GM19463 (cell line): ENCODE measurements around the gene CMTM2.
A peak's percentile ranks its signal among the peaks of the same experiment; 100 is the strongest.
"Not testable (repeated sequence)": the region's sequence is repeated elsewhere in the genome, so short reads cannot be mapped to it uniquely, and the experiment has no call there.

ENCODE experiments used
- ATAC-seq: cut with Tn5 transposase; IDR thresholded peaks from one replicate; pipeline ENCODE4 v1.9.1; 2021; ENCODE audit warnings: mild to moderate bottlenecking, moderate library complexity; ENCODE audit not compliant: unreplicated experiment

The CMTM2 gene

GRCh38 chr16:66552286-66553177 is 26.7 kb upstream of the CMTM2 start, which contains the start of gene CKLF:
Gene CKLF (plus strand): TSS chr16:66552576. CDS start chr16:66552716, 140 bp downstream.
- peak; percentile 61 for ATAC-seq

DNA sequence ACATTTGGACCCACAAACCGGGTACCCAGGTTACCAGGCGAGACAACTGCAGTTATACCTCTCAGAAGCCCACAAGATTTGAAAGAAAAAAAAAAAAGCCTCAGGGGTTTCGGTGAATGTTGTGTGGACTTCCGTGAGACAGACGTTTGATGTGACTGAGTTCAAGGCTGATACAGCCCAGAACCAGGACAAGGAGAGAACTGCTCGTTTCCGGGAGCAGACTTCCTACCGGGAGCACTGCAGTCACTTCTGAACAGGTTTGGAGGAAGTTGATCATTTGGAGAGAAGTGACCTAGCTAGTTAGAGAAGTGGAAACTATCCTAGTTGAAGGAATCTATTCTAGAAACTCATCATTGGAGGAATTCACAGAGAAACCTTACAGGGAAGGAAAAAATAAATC is 26.0 kb upstream of the CMTM2 start:
- ATAC-seq = no peak

DNA sequence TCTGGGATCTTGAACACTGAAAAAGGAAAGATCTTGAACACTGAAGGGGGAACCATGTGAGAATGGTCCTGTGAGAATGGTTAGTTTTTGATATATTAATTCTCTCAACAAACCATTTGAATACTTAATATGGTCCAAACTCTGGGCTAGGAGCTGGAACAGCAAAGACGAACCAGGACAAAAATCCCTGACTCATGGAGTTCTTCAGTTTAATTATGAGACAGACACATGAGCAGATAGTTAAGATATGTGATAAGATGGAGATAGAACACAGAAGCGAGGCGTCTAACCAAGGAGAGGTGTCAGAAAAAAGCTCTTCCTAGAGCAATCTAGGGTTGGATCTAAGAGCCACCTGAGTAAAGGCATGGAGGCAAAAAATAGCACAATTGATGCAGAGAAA is 25.2 kb upstream of the CMTM2 start:
- no peak for ATAC-seq

DNA sequence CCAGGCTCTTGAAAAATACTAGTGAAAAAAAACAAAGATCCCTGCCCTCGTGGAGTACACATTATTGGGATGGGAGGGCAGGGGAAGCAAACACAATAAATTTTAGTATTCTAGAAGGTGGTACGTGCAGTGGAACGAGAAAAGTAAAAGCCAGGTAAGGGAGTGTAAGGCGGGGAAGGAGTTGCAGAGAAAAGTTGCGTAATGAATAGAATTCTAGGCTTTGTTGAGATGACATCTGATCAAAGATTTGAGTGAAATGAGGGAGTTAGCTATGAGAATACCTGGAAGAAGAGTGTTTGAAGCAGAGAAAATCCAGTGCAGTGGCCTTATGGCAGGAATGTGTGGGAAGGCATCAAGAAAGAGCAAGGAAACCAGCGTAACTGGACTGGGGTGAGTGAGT is 24.8 kb upstream of the CMTM2 start:
- no peak for ATAC-seq

DNA sequence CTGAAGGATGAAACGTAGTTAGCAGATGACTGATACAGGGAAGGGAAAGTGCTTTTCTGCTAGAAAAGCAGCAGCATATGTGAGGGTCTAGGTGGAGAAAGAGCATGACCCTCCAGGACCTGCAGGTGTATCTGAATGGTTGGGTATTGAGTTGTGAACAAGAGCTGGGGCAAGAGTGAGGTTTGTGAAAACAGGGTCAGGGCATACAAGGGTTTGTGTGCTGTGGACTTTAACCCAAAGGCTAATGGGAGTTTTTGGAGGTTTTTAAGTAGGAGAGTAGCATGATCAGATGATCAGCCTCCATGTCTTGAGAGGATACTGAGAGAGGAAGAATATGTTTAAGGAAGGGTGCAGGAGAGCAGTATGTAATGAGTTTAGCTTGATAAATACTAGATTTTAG is 19.2 kb upstream of the CMTM2 start:
- no peak for ATAC-seq

GRCh38 chr16:66561381-66562080 is 17.7 kb upstream of the CMTM2 start:
- ATAC-seq = no peak

- ATAC-seq = no peak
Observed at GRCh38 chr16:66562409-66562808, 16.9 kb upstream of the CMTM2 start.

GRCh38 chr16:66562986-66563385 is 16.3 kb upstream of the CMTM2 start:
- no peak for ATAC-seq

DNA sequence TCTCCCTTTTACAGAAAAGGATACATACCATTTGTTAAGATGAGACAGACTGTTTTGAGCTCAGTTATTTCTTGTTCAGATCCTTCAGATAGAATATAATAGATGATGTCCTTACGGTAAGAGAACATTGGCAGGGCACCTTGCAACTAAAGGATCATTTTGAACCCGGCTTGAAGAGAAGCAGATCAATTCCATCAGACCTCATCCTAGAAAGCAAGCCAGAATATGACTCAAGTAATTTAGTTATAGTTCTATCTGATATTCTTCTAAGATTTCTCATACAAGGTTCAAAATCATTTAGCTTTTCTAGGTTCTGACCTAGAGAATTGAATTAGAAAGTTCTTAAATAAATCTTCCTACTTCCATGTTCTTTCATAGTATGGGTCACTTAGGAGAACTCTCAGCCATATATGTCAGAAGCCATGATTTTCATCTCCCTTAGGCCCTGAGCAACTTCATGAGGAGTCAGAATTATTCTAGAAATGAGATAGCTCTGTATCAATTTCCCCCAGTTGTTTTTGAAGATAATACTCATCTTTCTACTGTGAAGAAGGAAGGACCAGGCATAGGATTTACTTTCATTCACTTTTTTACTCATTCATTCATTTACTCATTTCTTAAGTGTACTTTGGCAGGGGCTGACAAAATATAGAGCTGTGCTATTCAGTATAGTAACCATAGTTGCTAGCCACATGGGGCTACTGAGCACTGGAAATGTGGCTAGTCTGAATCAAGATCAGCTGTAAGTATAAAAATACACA is 15.5 kb upstream of the CMTM2 start:
- no peak for ATAC-seq

DNA sequence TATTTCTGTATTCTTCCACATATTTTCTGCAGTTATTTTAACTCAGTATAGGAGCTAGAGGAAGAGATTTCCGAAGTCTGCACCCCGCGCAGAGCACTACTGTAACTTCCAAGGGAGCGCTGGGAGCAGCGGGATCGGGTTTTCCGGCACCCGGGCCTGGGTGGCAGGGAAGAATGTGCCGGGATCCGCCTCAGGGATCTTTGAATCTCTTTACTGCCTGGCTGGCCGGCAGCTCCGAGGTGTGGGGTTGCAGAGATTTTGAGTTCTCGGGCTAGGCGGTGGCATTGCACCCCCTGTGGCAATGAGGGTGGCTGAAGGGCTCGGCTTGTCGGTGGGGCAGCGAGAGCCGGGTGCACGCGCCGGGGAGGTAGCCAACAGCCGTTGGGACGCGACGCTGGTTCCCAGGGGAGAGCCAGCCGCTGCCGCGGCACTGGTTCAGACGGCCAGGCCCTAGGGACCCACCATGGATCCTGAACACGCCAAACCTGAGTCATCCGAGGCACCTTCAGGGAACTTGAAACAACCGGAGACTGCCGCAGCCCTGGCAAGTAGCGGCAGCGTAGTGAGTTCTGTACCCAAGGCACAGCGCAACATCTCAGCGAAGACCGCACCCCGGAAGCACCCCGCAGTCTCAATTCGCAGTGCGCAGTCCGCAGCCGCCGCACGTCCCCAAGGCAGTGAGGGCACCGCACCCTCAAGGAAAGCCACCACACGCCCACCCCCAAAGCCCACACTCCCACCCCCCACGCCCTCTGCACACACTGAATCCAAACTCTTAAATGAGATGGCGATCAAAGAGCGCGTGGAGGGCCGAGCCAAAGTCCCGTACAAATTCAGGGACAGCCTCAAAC is 13.0 kb upstream of the CMTM2 start, which contains the start of gene CMTM1:
TSS of gene CMTM1 (plus strand) at position 389 of the 851 bp plus-strand sequence. CDS start at position 464, 75 bp downstream.
- no peak for ATAC-seq

- not testable (repeated sequence) for ATAC-seq
Observed at GRCh38 chr16:66567270-66567669, 12.0 kb upstream of the CMTM2 start.

GRCh38 chr16:66568355-66568754 is 10.9 kb upstream of the CMTM2 start:
- no peak for ATAC-seq

DNA sequence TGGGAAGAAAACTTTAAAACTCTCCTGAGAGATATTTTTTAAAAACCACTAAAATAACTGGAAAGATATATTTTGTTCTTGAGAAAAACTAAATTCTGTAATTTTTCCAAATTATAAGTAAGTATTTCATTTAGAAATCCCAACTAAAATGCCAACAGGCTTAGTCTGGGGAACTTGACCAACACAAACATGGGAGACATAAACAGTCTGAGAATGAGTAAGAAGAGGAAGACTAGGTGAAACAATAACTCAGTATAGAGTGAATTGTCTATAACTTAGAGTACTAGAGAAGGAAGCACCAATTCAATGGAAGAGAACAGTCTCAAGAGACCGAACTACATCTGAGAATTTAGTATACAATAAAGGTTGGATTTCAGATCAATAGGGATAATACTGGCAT is 10.1 kb upstream of the CMTM2 start:
- ATAC-seq = no peak

- ATAC-seq = no peak
Observed at GRCh38 chr16:66569827-66570405, 9.3 kb upstream of the CMTM2 start.

GRCh38 chr16:66572356-66572755 is 6.9 kb upstream of the CMTM2 start:
- no peak for ATAC-seq

DNA sequence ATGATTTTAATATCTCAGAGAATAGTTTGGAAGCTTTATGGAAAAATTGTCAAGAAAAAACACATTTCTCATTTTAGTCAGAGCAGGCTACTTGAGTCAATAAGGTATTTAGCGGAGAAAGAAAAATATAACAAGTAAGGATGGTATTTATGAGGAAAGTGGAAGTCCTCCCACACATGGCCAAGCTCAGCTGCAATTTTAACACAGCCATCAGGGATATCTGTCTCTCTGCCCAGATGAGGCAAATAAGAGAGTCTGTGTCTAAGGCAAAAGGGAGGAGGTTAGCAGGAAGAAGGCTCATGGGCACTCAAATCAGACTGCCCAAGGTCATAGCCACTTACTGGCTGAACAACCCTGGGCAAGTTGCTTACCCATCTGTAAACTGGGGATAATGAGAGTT is 5.2 kb upstream of the CMTM2 start:
- ATAC-seq = no peak

DNA sequence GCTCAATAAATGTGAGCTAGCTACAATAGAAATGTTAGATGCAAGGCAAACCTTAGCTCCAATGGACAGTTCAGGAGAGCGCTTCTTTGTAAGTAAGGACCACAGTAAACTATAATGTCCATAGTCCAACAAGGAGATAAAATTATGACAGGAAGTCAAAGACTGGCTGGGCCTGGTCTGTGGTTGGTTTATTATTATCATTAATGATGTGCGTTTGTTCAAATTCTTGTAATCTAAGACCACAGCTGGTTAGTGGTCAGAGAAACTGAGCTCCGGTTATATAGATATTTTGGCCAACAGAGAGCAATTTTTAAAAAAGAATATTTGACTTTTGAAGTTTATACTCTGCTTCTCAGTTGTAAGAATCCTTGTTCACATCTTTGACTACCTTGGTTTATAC is 4.7 kb upstream of the CMTM2 start:
- no peak for ATAC-seq

DNA sequence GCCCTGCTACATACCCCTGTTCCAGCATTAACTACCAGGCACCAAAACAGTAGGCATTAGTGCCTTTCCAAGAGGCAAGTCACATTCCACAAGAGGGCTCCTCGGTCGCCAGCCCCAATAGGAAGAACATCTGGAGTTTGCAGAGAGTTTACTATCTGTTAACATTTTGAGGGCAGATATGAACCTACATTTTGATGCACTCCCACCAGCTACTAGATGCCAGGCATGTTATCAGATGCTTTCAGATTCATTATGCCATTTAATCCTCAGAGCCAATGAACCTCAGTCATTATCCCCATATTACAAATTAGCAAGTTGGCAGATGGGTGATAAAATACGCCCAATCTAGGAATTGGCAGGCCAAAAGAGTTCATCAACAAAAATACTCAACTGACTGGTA is 4.2 kb upstream of the CMTM2 start:
- no peak for ATAC-seq

DNA sequence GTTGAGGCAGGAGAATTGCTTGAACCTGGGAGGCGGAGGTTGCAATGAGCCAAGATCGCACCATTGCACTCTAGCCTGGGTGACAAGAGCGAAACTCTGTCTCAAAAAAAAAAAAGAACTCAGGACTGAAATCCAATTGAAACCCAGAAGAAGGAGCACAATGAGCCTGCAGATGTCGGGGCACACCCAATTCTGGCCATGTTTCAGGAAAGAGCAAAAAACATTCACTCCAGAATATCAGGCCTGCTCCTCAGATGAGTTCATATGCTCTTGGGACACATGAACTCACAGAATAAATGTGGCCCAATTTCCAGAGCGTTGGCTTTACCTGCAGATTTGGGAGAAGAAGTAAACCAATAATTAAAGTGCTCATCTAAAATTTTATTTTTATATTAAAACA is 3.0 kb upstream of the CMTM2 start:
- no peak for ATAC-seq

GRCh38 chr16:66580605-66581209 is 1.4 kb downstream of the CMTM2 start:
- ATAC-seq = no peak
